Measurements from ENCODE around the gene CCDC188.

Gene CCDC188

GRCh38 chr22:20147237-20147988 lies 3.4 kb downstream of the CCDC188 start:
- no peak for DNase-seq

GRCh38 chr22:20146777-20147176 lies 4.1 kb downstream of the CCDC188 start:
- no peak for DNase-seq

- DNase-seq, result no peak
These were observed 5.0 kb downstream of the CCDC188 start for GRCh38 chr22:20145832-20146223.

DNA sequence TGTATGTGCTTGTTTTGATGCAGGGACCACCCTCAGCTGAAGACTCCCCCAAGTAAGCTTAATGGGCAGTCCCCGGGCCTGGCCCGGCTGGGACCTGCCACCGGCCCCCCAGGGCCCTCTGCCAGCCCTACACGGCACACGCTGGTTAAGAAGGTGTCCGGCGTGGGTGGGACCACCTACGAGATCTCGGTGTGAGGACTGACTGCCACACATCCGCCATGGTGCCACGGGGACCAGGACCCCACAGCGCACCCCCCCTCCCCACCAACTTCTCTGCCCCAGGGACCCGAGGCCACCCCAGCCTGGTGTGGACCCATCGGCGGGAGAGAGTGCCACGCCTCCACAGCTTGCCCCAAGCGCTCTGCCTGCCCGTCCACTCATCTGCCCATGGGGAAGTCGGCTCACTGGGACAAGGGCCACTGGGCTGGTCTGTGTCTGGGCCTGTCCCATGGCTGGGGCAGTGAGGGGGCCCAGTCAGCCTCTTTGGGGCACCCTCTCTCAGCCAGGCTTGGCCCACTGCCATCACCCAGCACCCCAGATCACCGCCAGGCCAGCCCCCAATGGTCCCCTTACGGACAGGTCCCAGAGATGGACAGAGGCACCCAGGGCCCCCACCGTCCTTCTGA lies 5.5 kb downstream of the CCDC188 start:
- DNase-seq, result no peak

DNA sequence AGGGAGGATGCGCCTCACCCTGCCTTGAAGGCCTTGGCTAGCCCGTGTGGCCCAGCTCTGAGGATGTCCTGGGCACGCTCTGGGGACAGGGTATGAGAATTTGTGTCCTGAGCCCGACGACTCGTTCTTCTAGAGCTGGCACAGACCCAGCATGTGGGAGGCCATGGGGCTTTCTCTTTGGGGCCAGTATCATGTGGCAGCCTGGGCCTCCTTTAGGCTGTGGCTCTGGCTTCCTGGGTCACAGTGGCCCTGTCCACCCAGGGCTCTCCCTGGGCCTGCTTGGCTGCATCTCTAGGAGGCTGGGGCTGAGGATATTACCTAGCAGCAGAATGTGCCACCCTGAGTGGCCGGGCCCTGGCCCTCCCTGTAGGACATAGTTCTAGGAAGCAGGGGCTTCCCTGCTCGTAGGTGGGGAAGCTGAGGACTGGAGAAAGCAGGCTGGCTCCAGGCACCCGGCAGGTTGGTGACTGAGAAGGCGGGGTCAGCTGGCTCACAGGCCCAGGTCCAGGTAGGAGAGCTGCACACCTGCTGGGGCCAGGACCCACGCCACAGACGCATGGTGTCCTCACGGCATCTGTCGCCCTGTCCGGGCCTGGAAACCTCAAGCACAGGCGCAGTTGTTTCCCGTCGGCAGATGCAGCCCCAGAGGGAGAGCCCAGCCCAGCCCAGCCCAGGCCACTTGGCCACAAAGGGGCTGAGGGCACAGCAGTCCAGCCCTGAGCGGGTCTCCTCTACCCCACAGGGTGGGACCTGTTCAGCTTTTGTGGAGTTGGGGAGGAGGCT lies 6.8 kb downstream of the CCDC188 start:
- DNase-seq, result no peak

DNA sequence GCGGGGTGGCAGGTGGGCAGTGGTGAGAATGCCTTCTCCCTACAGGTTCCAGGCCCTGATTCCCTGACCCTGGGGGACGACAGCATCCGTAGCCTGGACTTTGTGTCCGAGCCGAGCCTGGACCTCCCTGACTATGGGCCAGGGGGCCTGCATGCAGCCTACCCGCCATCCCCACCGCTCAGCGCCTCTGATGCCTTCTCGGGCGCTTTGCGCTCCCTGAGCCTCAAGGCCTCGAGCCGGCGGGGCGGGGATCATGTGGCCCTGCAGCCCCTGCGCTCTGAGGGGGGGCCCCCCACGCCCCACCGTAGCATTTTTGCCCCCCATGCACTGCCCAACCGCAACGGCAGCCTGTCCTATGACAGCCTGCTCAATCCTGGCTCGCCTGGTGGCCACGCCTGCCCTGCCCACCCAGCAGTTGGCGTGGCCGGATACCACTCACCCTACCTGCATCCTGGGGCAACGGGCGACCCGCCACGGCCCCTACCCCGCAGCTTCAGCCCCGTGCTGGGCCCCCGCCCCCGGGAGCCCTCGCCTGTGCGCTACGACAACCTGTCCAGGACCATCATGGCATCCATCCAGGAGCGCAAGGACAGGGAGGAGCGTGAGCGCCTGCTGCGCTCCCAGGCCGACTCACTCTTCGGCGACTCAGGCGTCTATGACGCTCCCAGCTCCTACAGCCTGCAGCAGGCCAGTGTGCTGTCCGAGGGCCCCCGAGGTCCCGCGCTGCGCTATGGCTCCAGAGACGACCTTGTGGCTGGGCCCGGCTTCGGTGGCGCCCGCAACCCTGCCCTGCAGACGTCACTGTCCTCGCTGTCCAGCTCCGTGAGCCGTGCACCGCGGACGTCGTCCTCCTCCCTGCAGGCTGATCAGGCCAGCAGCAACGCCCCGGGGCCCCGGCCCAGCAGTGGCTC lies 7.9 kb downstream of the CCDC188 start:
- DNase-seq, result no peak

- no peak for DNase-seq
These were observed 9.4 kb downstream of the CCDC188 start for GRCh38 chr22:20141186-20142077.

- DNase-seq, result no peak
These were observed 10.3 kb downstream of the CCDC188 start for GRCh38 chr22:20140521-20140964.

GRCh38 chr22:20140107-20140445 lies 10.8 kb downstream of the CCDC188 start:
- DNase-seq, result no peak

DNA sequence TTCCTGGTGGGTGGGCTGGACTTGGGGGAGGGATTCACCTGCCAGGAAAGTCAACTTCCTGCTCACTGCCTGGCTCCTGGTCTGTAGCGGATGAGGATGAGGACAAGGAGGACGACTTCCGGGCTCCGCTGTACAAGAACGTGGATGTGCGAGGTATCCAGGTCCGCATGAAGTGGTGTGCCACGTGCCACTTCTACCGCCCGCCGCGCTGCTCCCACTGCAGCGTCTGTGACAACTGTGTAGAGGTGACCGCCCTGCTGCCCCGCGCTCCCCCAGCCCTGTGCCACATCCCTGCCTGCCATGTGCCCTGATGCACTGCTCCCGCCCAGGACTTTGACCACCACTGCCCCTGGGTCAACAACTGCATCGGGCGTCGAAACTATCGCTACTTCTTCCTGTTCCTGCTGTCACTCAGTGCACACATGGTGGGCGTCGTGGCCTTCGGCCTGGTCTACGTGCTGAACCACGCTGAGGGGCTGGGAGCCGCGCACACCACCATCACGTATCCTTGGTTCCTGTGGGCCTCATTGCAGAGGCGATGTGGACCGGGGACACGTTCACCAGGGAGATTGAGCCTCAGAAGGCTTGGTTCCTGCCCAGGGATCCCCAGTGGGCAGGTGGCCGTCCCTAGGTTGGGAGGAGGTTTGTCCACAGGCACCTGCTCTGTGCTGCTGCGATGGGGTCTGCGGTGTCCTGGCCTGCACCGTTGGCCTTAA lies 11.3 kb downstream of the CCDC188 start:
- DNase-seq, result no peak

- no peak for DNase-seq
These were observed 12.0 kb downstream of the CCDC188 start for GRCh38 chr22:20138868-20139267.

DNA sequence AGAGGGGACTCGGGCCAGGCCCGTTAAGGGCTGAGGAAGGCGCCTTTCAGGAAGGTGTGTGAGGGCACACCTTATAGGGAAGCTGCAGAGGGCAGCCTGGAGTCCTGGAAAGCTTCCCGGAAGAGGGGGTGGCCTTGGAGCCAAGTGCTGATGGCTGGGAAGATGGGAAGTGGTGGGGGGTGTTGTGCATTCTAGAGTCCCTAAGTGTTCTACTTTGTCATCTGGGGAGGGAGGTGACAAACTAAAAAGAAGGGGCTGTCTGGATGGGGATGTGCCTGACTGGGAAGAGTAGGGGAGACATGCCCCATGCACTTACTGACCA lies 12.5 kb downstream of the CCDC188 start:
- DNase-seq, result no peak

GRCh38 chr22:20137671-20138416 lies 13.0 kb downstream of the CCDC188 start:
- no peak for DNase-seq

DNA sequence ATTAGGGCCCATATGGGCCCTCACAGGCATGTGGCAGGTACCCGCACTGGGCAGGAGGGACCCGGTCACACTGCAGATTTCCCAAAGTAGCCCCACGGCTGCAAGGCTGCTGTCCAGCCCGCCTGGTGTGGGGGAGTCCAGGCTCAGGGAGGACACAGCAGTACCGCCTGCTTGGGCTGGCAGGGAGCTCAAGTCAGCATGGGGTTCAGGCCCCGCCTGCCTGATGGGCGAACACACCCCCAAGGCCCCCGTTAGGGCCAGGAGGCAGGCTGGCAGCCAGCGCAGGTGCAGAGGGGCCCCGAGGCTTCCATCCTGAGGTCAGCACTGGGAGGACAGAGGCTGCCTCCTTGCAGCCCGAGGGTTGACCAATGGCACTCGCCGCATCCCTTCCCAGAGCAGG lies 13.7 kb downstream of the CCDC188 start:
- no peak for DNase-seq

GRCh38 chr22:20136603-20136873 lies 14.3 kb downstream of the CCDC188 start:
- no peak for DNase-seq

DNA sequence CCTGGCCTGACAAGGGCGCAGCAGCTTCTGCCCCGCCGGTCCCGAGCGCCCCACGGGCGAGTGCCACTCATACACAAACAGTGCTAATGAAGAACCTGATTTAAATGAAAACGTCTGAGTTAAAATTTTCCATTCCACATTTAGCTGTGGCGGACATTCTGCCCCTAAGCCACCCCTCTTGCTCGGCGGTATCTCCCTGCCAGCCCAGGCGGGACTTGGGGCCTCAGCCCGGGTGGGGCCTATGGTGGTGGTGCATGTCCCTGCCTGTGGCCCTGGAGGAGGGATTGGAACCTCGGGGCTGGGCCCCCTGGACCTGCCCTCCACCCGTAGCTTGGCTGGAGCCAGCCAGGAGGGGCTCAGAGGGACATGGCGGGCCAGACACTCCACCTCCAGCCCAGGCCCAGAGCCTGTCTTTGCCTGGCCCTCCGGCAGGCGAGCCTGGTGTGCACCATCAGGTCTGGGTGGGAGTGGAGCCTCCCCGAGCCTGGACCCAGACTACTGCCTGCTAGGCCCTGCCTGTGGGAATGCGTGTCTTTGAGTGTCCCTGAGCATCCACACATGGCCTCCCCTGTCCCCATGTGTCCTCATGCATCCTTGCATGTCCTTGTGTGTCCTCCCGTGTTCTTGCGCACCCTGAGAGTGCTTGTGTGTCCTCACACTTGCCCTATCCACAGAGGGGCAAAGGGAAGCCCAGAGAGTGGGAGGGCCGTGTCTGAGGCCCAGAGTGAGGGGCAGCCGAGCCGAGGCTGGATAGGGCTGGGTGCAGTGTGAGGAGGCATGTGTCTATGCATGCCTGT lies 14.9 kb downstream of the CCDC188 start:
- DNase-seq, result no peak

- no peak for DNase-seq
These were observed 15.6 kb downstream of the CCDC188 start for GRCh38 chr22:20135265-20135664.

DNA sequence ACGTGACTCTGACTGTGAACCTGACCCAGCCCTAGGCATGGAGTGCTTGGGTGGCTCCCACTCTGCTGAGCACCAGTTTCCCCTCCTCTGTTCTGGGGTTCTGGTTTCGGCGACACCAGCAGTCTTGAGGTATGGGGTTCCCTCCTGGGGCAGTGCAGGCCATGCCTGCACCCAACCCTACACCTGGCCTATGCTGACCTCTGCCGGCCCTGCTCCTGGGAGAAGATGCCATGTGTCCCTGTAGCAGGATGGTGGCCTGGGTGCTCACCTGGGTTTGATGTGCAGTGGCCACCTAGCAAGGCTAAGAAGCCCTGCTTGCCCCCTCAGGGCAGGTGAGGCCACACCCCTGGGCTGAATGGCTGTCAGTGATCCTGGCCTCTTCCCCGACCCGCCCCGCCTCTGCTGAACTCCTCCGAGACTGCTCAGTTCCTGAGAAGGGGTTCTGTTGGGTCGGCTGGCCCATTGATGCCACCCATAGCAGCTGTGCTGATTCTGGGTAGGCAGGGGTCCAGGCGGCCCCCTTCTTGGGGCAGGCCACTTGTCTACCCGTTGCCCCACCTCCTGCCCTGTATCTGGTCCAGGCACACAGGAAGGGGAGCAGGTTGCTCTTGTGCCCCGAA lies 16.8 kb downstream of the CCDC188 start:
- no peak for DNase-seq

DNA sequence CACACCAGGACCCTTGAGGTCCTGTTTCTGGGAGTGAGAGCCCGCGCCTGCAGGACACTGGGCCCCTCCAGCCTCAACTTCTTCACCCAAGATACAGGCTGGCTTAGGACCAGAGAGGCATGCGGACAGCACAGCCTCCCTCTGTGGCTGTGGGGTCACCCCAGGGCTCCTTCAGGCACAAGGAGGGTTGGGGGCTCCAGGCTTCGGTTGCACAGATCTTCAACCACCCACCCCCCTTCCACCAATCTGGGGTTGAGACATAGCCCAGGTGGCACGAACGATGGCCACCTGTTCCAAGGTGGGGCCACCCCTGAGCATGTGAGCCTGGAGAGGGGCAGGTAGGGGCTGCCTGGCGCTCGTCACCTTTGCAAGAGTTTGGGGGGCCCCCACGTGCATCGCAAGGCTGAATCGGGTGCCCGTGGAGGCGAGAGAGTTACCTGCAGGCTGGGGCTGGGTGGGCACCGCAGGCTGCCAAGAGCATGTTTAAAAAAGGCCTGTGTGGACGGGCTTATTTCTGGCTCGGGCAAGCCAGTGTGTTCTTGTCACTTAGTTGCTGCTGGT lies 18.1 kb downstream of the CCDC188 start:
- DNase-seq, result no peak
